Heart right ventricle (tissue), 16 donors: ENCODE results near the gene P2RY8. TPM values are rescaled to one million over a fixed set of nuclear protein-coding genes. Genes with fewer than 3 reads are reported as not detected.

Source experiments
- ATAC-seq, 8 donors: fragments of 200-7000 bp; cut with Tn5 transposase; one replicate each; pipeline ENCODE4 v1.9.1; 2020; ENCODE audit warnings: mild to moderate bottlenecking in 8 of 8, moderate library complexity in 8 of 8, moderate number of reproducible peaks in 1 of 8
- DNase-seq, 2 donors: peaks; one replicate each; pipeline ENCODE4 v3.0.0-alpha.2; 2020
- H3K27ac ChIP-seq, 10 donors: fragments of 200-600 bp; sonication (generic) in 2 of 10; one replicate each; pipeline versions ENCODE4 v1.5.0 to v1.8.0; 2020 to 2022; ENCODE audit warnings: mild to moderate bottlenecking in 3 of 10
- H3K27me3 ChIP-seq, 7 donors: fragments of 200-600 bp; one replicate each; pipeline ENCODE4 v1.8.0; 2021 to 2022; ENCODE audit warnings: mild to moderate bottlenecking in 2 of 7
- H3K36me3 ChIP-seq, 9 donors: fragments of 200-600 bp; sonication (generic) in 1 of 9; one replicate each; pipeline versions ENCODE4 v1.5.0 to v1.8.0; 2020 to 2022; ENCODE audit warnings: mild to moderate bottlenecking in 2 of 9
- H3K4me1 ChIP-seq, 9 donors: fragments of 200-600 bp; sonication (generic) in 1 of 9; one replicate each; pipeline versions ENCODE4 v1.5.0 to v1.8.0; 2020 to 2022; ENCODE audit warnings: mild to moderate bottlenecking in 4 of 9
- H3K4me3 ChIP-seq, 10 donors: fragments of 200-600 bp; sonication (generic) in 2 of 10; one replicate each; pipeline versions ENCODE4 v1.5.0 to v1.8.0; 2020 to 2022; ENCODE audit warnings: mild to moderate bottlenecking in 7 of 10, moderate library complexity in 2 of 10
- H3K9me3 ChIP-seq, 11 donors: fragments of 200-600 bp in 10 of 11; sonication (generic) in 2 of 11; one replicate each; pipeline versions ENCODE4 v1.5.0 to v1.8.0; 2013 to 2022; ENCODE audit warnings: mild to moderate bottlenecking in 2 of 11, control low read depth in 1 of 11, moderate library complexity in 1 of 11
- CTCF ChIP-seq, 9 donors: fragments of 200-600 bp; sonication (generic) in 2 of 9; IDR thresholded peaks; one replicate each; pipeline versions ENCODE4 v1.5.0 to v1.8.0; 2021 to 2022; ENCODE audit warnings: antibody characterized with exemption in 9 of 9, mild to moderate bottlenecking in 5 of 9, moderate library complexity in 1 of 9
- WGBS, 2 donors: extraction: QIAGEN DNeasy Blood & Tissue Kit; methylation state at CpG; one replicate each; pipeline ENCODE4 v1.1.7; 2013; ENCODE audit warnings: inconsistent platforms in 1 of 2; 5-methylcytosine and 5-hydroxymethylcytosine counted together
- intact Hi-C, 10 donors: fragments of 100-400 bp; cut with DNase I; formaldehyde crosslinking; loops; one replicate each; pipeline versions ENCODE4 v1.11.1 to v1.14.2; 2022
- long read RNA-seq, 3 donors: library from polyadenylated mRNA; unstranded; transcript quantifications; one replicate each; pipeline ENCODE4 v2.0.0, GENCODE V29; 2020 to 2021
- polyA plus RNA-seq, 2 donors: library from polyadenylated mRNA; stranded (reverse); fragments of 200-250 nt; gene quantifications; one replicate each; pipeline ENCODE4 v1.2.3, GENCODE V29; 2013
- total RNA-seq, 10 donors: library from RNA; stranded (reverse); fragmentation: NEBNext Ultra II Directional in 3 of 10; extraction: Animal tissue kit (Norgen Biotek cat#: 25700) in 3 of 10; gene quantifications; one replicate each; pipeline versions ENCODE4 v1.2.1 to v1.2.4, GENCODE V29; 2021 to 2023
- donor health status: Arrhythmogenic right ventricular cardiomyopathy.
- donor health status: ischemic (EF 13 %, LVEDD 7.1; RV severe dilation, severe dysfunction).
- donor health status: healthy with polysubstance abuse.
- donor health status: DM: no; HTN: yes; CAD: no.
- donor health status: DM: no; HTN: no; CAD: no.
- donor health status: ischemic (EF 25% LVEDD 6.9; RV normal size, moderate dysfunction).
- donor health status: ischemic (EF 25% LVEDD 5.7; RV mildly dilated, moderate dysfunction).
- donor health status: healthy.
- donor health status: DM: yes; HTN: yes; CAD: no.
- donor health status: Ischemic cardiomyopathy.
- donor health status: ischemic (EF 35%, LVEDD 5.7; RV mildly dilated, moderate dysfunction).
- donor health status: nonischemic (EF 11% LVEDD 7.7; RV severe dilation, severe dysfunction).
- donor health status: DM: yes; HTN: yes; CAD: no.
- donor health status: PGD.
- donor health status: ischemic (EF 29% LVEDD 5.4; RV normal size, mild dysfunction).
- donor health status: nonischemic (EF 23%, LVEDD 6.1; RV moderate dilation, normal function).

Gene P2RY8, protein sequence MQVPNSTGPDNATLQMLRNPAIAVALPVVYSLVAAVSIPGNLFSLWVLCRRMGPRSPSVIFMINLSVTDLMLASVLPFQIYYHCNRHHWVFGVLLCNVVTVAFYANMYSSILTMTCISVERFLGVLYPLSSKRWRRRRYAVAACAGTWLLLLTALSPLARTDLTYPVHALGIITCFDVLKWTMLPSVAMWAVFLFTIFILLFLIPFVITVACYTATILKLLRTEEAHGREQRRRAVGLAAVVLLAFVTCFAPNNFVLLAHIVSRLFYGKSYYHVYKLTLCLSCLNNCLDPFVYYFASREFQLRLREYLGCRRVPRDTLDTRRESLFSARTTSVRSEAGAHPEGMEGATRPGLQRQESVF
- total RNA-seq = 1 to 10 TPM; 1.2 to 6.7 (median 4.1) TPM
- 1 to 10 TPM; 1.0 to 3.2 TPM for polyA plus RNA-seq
- long read RNA-seq, donor 1, partial matches to known transcripts = 0 of 6 reads
- long read RNA-seq, donor 1, other reads (novel, unspliced or antisense) = 6 of 6 reads
- long read RNA-seq, donor 2, partial matches to known transcripts = 0 of 9 reads
- long read RNA-seq, donor 2, other reads (novel, unspliced or antisense) = 9 of 9 reads
- long read RNA-seq, donor 3, partial matches to known transcripts = 0 of 2 reads
- long read RNA-seq, donor 3, other reads (novel, unspliced or antisense) = 2 of 2 reads

- H3K27me3 ChIP-seq = peaks cover 0 to 7% (median 0%) of the 10 kb centered on the region in 7 donors
- no peaks in the 10 kb centered on the region for H3K9me3 ChIP-seq
- peak within 1 kb of the TSS in 9 of 10 donors; percentile 24 to 63 (median 53) for H3K4me3 ChIP-seq
- 47 to 57% methylated on average over 27 of the region's 27 CpGs for WGBS, 2 donors
- peak within 1 kb of the TSS; percentile 9 to 89 (median 70) for H3K27ac ChIP-seq
- H3K36me3 ChIP-seq = no peaks in the 10 kb centered on the region
- peaks cover 0 to 10% (median 0%) of the 10 kb centered on the region in 9 donors for H3K4me1 ChIP-seq
- TF ChIP-seq CTCF (IDR thresholded peaks at IDR 0.05) = no peak
- ATAC-seq = peak; percentile 54 to 86 (median 79)
- intact Hi-C loops = loop anchor here in 1 of 10 donors (5.0 kb wide), 1 partner anchor 35 kb away; no protein-coding TSS in a partner anchor
- peak; percentile 37 to 55 for DNase-seq
These were observed at the start of gene P2RY8 for GRCh38 chrX:1537031-1537715. Gene P2RY8, minus strand, starts transcription at chrX:1537185. Its CDS starts 70,627 bp downstream, at chrX:1466558.

DNA sequence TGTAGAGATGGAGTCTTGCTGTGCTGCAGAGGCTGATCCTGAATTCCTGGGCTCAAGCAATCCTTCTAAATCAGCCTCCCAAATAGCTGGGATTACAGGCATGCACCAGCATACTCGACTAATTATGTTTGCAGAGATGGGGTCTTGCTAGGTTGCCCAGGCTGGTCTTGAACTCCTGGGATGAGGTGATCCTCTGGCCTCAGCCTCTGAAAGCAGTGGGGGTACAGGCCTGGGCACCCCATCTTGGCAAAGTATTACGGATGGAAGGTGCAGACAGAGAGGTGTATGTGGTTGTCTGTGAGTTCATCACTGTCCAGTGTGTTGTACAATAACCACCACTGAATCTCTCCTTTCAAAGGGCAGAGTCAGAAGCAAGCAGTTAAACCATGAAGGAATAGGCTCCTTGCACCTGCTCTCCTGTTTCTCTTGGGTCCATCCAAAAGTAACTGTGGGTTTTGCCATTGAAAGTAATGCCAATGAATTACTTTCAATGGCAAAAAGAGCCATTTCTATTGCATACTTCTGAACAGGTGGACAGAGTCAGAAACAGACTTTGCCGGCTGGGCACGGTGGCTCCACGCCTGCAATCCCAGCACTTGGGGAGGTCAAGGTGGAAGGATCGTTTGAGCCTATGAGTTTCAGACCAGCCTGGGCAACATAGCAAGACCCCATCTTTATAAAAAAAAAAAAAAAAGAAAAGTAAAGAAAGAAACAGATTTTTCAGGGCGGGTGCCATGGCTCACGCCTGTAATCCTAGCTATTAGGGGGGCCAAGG is 47.4 kb upstream of the P2RY8 start:
- no peak for TF ChIP-seq CTCF (IDR thresholded peaks at IDR 0.05)
- DNase-seq = no peak
- Histone ChIP-seq H3K9me3 (no peaks in the 10 kb centered on the region), H3K27ac (no peak overlapping the region), H3K36me3 (no peaks in the 10 kb centered on the region), H3K27me3 (peaks cover 0 to 3% (median 0%) of the 10 kb centered on the region in 7 donors), H3K4me1 (peaks cover 0 to 4% (median 0%) of the 10 kb centered on the region in 9 donors), H3K4me3 (no peak overlapping the region)
- WGBS, 2 donors = 89 to 94% methylated on average over 8 of the region's 8 CpGs
- intact Hi-C loops = loop anchor here in 1 of 10 donors (5.0 kb wide), 1 partner anchor 127 kb away; no protein-coding TSS in a partner anchor
- ATAC-seq = no peak

DNA sequence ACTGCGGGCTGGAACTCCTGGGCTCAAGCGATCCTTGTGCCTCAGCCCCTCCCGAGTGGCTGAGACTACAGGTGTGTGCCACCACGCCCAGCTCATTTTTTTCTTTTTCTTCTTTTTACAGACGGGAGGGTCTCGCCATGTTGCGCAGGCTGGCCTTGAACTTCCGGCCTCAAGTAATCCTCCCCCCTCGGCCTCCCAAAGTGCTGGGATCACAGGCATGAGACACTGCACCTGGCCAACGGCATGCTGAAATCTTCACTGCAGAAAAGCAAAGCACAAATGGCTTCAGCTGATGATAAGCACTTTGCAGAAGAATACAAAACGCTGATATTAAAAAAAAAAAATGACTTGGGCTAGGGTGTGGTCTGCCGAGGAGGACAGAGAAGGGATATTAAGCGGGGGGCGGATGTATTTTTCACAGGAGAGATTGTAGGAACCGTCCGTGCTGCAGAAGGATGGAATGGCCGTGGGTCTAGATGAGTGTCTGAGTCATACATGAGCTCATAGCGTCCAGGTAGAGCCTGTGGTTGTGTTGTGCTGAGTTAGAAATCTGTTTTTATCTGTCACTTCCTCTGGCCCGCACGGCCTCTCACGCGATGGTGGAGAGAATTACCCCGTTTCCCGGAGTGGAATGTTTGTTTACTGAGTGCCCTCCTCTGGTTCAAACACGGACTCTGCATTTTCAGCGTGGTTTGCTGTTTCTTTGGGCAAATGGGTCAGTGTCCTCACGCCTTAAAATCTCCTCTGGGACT is 45.9 kb upstream of the P2RY8 start:
- Histone ChIP-seq H3K27me3 (peaks cover 0 to 3% (median 0%) of the 10 kb centered on the region in 7 donors), H3K9me3 (no peaks in the 10 kb centered on the region), H3K4me1 (peaks cover 0 to 4% (median 0%) of the 10 kb centered on the region in 9 donors), H3K36me3 (no peaks in the 10 kb centered on the region), H3K27ac (no peak overlapping the region), H3K4me3 (no peak overlapping the region)
- TF ChIP-seq CTCF (IDR thresholded peaks at IDR 0.05) = no peak
- DNase-seq (no peak), ATAC-seq (peak in 1 of 8 donors; percentile 71)
- 44 to 63% methylated on average over 26 to 27 of the region's 27 CpGs for WGBS, 2 donors
- intact Hi-C loops = loop anchor here in 2 of 10 donors (2.0 to 5.0 kb wide), 2 partner anchors 126 to 128 kb away; no protein-coding TSS in a partner anchor
